GM21723 (cell line): Measurements from ENCODE around the gene YAE1.
"Not testable (repeated sequence)": the region's sequence is repeated elsewhere in the genome, so short reads cannot be mapped to it uniquely, and the experiment has no call there.

Source experiments
- ATAC-seq: cut with Tn5 transposase; IDR thresholded peaks from one replicate; pipeline ENCODE4 v1.9.1; 2021; ENCODE audit warnings: mild to moderate bottlenecking, moderate library complexity; ENCODE audit not compliant: unreplicated experiment

YAE1 gene

DNA sequence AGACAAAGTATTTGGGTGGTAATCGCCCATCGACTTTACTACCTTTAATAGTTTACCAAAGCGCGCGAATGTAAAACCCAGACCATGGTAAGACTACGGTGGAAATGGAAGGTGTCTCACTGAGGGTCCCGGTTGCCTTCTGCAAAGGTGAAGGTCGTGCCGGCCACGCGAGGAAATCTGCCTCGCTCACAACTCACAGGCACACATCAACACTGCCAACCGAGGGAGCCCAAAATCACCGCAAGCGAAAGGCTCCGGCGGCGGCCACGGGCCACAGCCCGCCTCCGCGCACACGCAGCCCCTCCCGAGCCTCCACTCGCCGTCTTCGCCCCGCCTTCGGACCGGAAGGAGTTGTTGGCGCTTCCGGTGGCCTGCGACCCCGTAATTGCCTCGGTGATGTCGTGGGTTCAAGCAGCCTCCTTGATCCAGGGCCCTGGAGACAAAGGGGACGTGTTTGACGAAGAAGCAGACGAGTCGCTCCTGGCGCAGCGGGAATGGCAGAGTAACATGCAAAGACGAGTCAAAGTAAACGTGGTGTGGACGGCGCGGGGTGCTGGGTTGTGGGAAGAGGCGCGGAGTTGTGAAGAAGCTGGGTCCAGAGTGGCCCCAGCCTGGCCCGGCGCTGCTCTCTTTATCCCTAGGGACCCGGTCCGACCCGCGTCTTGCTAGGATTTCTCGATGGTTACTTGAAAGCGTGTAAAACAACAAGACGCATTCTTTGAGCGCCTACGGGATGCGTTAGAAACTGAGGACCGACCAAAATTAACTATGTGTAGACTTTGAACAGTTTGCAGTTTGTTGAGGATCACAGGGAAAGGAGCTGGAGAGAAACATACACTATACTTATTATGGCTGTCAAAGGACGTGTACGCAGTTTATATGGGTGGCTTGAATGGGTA is at the start of gene YAE1:
Gene YAE1 (plus strand): TSS at position 382 of the 899 bp plus-strand sequence. CDS start 15 bp downstream, at position 397.
- peak; percentile 100 for ATAC-seq

GRCh38 chr7:39516498-39516897 is 49.7 kb upstream of the YAE1 start:
- ATAC-seq: no peak

GRCh38 chr7:39517240-39517639 is 49.0 kb upstream of the YAE1 start:
- ATAC-seq: no peak

GRCh38 chr7:39525926-39526325 is 40.3 kb upstream of the YAE1 start:
- ATAC-seq: no peak

DNA sequence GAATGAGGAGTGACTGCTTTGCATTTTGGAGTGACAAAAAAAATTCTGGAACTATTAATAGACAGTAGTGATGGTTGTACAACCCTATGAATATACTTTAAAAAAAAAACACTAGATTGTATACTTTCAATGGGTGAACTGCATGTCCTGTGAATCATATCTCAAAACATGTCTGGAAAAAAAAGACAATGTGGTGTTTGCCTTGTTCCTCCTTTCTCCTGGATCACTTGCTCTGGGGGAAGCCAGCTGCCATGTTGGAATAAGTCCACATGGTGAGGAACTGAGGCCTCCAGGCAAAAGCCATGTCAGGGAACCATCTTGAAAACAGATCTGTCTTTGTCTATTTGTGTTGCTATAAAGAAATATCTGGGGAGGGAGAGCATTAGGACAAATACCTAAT is 39.5 kb upstream of the YAE1 start:
- ATAC-seq: no peak

GRCh38 chr7:39527296-39527695 is 38.9 kb upstream of the YAE1 start:
- ATAC-seq: no peak

DNA sequence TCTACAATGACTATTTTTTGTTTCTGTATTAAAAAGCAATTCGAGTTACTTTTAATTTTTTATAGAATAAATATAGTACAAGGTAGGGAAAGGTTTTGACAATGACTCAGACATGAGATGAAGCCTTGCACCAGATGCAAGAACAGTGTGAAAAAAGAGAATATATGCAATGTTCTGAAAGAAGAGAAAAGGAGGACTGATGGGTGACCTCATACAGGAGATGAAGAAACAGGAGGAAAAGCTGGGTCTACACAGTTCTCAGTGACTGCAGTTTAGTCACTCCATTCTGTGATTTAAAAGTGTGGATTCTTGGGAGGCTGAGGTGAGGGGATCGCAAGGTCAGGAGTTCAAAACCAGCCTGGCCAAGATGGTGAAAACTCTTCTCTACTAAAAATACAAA is 38.3 kb upstream of the YAE1 start:
- ATAC-seq: no peak

DNA sequence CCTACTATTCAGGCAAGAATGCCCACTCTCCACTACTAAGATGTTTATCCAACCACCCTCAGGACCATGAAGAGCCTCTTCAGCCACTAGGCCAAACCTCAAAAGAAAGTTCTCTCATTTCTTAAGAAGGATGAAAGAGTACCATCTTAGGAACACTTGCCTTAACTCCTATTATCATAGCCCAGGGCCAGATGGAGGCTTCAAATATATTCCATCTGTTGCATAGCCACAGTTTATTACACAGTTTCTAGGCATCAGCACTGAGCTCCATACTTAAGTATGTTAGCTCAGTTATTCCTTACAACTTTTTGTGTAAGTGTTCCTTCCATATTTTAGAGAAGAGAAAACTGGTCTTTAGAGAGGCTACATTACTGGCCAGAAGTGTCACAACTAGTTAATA is 37.4 kb upstream of the YAE1 start:
- no peak for ATAC-seq

GRCh38 chr7:39529582-39529981 is 36.6 kb upstream of the YAE1 start:
- ATAC-seq: no peak

DNA sequence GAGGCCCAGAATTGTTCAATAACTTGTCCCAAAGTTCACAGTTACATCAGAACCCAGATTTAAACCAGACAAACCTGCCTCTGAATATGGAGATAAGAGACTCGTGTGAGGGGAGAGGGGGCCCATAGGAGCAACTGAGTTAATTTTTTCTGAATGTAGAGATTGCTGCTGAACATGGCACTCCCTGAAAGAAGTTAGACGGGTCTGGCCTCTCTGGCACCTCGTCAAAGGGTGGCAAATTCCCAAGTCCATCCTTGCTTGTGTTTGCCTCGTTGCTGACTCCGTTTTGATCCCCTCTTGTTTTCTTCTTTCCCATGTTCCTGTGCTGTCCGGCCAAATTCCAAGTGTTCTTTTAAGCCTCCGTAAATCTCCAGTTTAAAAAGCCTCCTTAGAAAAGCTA is 35.2 kb upstream of the YAE1 start:
- no peak for ATAC-seq

DNA sequence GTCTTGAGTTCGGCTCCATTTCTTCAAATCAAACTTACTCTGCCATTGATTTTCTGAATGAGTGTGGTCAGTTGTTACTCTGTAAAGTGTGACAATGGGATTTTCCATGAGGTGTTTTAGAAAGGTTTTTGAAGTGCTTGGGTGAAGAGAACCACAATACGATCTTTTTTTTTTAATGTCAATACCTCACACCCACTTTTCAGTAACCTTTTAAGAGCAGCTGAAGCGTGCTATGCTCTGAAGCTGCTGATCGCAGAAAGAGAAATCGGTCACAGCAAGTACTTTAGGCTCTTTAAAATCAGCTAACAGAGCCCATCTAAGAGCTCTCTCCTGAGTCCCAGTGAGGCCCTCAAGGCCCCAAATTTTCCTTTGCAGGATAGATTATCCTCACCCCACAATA is 34.4 kb upstream of the YAE1 start:
- ATAC-seq: no peak

- no peak for ATAC-seq
Observed at GRCh38 chr7:39532832-39533231, 33.4 kb upstream of the YAE1 start.

- ATAC-seq: no peak
Observed at GRCh38 chr7:39534599-39534998, 31.6 kb upstream of the YAE1 start.

GRCh38 chr7:39535064-39535463 is 31.1 kb upstream of the YAE1 start:
- no peak for ATAC-seq

- no peak for ATAC-seq
Observed at GRCh38 chr7:39535720-39536119, 30.5 kb upstream of the YAE1 start.

DNA sequence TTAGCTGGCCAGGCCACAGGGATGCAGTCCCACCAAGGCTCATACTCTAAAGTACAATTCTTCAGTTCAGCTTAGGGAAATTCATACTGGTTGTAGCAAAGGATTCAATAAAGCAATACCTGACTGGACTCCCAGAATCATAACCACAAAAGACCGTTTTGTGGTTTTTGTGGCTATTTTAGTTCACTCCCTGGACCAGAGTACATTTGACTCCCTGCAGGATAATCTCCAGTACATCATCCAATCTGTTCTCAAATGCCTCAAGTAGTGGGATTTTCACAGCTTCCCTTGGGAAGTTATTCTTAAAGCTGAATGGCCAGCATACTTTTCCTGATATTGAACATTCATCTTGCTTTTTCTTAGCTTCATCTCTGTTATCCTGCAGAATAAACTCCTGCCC is 29.3 kb upstream of the YAE1 start:
- ATAC-seq: no peak

- ATAC-seq: no peak
Observed at GRCh38 chr7:39539816-39540215, 26.4 kb upstream of the YAE1 start.

DNA sequence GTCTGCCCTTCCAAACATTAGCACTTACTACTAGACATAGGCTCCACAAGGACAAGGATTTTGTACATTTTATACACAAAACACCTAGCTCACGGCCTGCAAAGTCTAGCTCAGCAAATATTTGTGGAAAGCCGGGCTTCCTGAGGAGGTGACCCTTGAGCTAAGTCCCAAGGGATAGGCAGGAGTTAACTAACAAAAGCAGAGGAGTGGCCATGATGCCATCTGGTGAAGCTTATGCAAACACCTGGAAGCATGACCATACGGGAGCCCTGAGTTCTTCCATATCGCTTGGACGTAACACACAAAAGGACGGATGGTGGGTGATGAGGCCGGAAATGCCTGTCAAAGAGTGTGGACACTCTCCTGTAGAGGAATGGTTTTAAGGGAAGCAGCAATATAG is 25.9 kb upstream of the YAE1 start:
- no peak for ATAC-seq

- ATAC-seq: no peak
Observed at GRCh38 chr7:39541511-39541910, 24.7 kb upstream of the YAE1 start.

- ATAC-seq: not testable (repeated sequence)
Observed at GRCh38 chr7:39544774-39545173, 21.4 kb upstream of the YAE1 start.

DNA sequence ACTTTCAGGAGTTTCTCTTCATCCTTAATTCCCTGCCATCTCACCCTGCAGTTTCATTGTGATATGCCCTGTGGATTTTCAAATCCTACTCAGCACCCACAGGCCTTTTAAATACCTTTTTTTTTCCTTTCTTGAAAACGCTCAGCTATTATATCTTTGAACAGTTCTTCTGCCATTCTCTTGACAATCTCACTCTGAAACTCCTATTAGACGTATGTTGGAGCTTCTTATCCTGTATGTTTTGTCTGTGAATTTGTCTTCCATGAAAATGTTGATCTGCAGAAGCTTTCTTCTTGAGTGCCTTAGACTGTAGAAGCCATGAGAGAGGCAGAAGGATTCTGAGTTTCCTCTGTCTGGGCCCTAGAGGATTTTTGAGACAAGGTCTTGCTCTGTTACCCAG is 18.9 kb upstream of the YAE1 start:
- no peak for ATAC-seq

- no peak for ATAC-seq
Observed at GRCh38 chr7:39550411-39550810, 15.8 kb upstream of the YAE1 start.

DNA sequence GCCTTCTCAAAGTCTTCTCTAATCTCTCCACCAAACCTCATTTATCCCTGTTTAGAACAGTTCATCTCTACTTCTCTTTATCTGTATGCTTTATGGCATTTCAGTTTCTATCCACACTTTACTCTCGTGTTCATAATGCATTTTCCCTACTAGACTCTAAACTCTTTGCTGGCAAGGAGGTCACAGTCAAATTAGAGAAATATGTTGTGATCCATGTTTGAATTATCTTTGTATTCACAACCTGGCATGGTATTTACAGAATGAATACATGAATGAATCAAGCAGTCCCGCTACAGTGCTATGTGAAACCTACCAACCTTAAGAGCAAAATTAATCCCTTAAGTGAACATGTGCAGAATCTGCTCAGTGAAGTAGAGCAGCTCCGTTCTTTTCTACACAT is 12.8 kb upstream of the YAE1 start:
- ATAC-seq: no peak
